ENCODE results near the gene PRR5. TPM values are rescaled to one million over a fixed set of nuclear protein-coding genes. Genes with fewer than 3 reads are reported as not detected.

Gene PRR5
- total and polyA plus RNA-seq, 2 donors: 5.9 to 16.2 TPM

DNA sequence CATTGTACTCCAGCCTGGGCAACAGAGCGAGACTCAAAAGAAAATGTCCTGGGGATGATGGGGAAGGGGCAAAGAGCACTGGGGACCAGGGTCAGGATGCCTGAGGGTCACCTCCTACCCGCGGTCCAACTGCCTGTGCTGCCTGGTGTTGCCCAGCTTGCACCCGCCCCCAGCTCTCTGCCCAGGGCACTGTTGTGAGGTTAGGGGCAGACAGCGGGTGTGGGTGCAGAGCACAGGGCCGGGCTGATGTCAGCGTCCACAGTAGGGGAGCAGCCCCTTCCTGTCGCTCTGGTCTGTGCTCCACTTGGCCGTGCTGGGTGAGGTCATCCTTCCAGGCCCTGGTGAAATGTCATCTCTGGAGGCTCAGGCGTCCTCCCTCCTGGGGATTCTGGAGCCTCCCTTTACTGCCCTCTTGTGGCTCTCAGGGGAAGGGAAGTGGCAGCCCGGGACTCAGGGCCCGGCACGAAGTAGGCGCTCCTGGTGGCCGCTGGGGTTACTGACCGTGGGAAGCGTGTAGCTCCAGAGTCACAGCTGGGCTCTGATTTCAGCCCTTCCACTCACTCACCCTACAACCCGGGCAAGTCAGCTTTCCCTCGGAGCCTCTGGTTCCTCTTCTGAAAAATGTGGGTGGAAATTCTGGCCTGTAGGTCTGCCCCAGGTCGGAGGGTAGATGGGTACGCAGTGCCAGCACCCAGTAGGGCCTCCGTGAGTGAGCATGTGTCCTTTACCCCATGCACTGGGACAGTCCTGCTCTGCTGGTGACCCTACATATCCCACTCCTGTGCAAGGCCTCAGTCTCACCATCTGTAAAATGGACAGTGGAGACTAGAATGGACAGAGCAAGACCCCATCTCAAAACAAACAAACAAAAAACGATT is 17.3 kb upstream of the PRR5 start:
- no peaks in the 10 kb centered on the region for H3K27me3 ChIP-seq (ENCODE audit: control insufficient read depth in 2 of 2, insufficient read depth in 1 of 2, low read length in 1 of 2)
- DNase-seq (ENCODE audit: low read depth in 6 of 9, low spot score in 9 of 9): peak in 7 of 9 donors; percentile 54 to 87 (median 70)
- WGBS: 39% methylated on average over 23 of the region's 23 CpGs
- H3K9me3 ChIP-seq (ENCODE audit: control insufficient read depth in 2 of 2, insufficient read depth in 1 of 2, low read length in 1 of 2): peaks cover 0 to 7% of the 10 kb centered on the region in 2 donors
- H3K4me3 ChIP-seq (ENCODE audit: low read length in 2 of 2): no peak overlapping the region
- no peaks in the 10 kb centered on the region for H3K36me3 ChIP-seq (ENCODE audit: control insufficient read depth in 2 of 2, insufficient read depth in 2 of 2, low read length in 1 of 2)
- peaks cover 11 to 53% of the 10 kb centered on the region in 2 donors for H3K4me1 ChIP-seq (ENCODE audit: control insufficient read depth in 2 of 2, insufficient read depth in 2 of 2, low read length in 2 of 2)
- no peak overlapping the region for H3K27ac ChIP-seq (ENCODE audit: low read depth in 1 of 2, low read length in 1 of 2)

DNA sequence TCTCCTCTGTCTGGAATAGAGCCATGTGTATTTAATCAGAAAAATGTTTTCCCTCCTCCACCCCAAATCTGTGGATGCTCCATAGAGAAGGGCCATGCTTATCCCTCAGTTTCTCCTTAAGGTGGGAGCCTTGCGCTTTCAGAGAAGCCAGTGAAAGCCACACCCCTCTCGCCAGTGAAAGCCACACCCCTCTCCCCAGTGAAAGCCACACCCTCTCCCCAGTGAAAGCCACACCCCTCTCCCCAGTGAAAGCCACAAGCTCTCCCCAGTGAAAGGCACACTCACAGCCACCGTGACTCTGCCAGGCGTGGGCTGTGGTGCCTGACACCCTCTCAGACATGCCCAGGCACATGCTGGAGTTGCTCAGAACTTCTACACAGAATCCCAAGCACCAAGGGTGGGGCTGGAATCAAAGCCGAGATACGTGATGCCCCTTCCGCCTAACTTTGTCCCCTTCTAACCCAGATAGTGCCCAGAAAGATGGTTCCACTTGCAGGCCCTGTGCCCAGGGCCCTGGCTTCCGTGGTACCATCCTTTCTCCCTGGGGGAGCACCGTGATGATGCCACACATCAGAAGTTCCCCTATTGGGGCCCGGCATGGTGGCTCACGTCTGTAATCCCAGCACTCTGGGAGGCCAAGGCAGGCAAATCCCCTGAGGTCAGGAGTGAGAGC is 16.5 kb upstream of the PRR5 start:
- peak in 6 of 9 donors; percentile 68 to 85 (median 74) for DNase-seq (ENCODE audit: low read depth in 6 of 9, low spot score in 9 of 9)
- peaks cover 11 to 52% of the 10 kb centered on the region in 2 donors for H3K4me1 ChIP-seq (ENCODE audit: control insufficient read depth in 2 of 2, insufficient read depth in 2 of 2, low read length in 2 of 2)
- H3K27ac ChIP-seq (ENCODE audit: low read depth in 1 of 2, low read length in 1 of 2): no peak overlapping the region
- H3K4me3 ChIP-seq (ENCODE audit: low read length in 2 of 2): no peak overlapping the region
- no peaks in the 10 kb centered on the region for H3K36me3 ChIP-seq (ENCODE audit: control insufficient read depth in 2 of 2, insufficient read depth in 2 of 2, low read length in 1 of 2)
- WGBS: 63% methylated on average over 11 of the region's 11 CpGs
- H3K27me3 ChIP-seq (ENCODE audit: control insufficient read depth in 2 of 2, insufficient read depth in 1 of 2, low read length in 1 of 2): no peaks in the 10 kb centered on the region
- H3K9me3 ChIP-seq (ENCODE audit: control insufficient read depth in 2 of 2, insufficient read depth in 1 of 2, low read length in 1 of 2): peaks cover 0 to 7% of the 10 kb centered on the region in 2 donors

DNA sequence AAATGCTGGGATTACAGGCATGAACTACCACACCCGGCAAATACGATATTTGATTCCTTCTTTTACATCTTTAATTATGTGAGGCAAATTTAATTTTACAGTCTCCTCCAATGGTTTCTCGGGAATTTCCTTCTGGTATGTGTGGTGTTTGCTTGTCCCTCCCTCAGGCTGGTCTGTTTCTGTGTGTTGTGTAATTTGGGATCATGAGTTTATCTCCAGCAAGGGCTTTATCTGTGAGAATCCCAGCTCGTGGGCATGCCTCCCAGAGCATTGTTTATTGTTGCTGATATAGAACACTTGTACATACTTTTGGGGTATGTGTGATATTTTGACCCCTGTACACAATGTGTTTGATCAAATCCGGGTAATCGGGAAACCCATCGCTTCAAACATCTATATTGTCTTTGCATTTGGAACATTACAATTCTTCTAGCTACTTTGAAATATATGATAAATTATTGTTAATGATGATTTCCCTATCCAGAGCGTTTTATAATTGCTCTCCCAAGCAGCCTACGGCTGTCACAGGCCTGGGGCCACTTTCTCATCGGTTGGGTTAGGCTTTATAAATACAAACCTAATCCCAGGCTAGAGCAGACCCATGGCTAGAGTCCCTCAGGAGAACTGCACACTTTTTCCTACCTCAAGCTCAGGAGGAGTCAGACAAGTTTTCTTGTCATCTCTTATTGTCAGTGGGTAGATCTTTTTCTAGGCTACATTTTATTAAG is 15.0 kb upstream of the PRR5 start:
- 94% methylated on average over 10 of the region's 10 CpGs for WGBS
- Histone ChIP-seq H3K36me3 (ENCODE audit: control insufficient read depth in 2 of 2, insufficient read depth in 2 of 2, low read length in 1 of 2) (no peaks in the 10 kb centered on the region), H3K9me3 (ENCODE audit: control insufficient read depth in 2 of 2, insufficient read depth in 1 of 2, low read length in 1 of 2) (no peaks in the 10 kb centered on the region), H3K27me3 (ENCODE audit: control insufficient read depth in 2 of 2, insufficient read depth in 1 of 2, low read length in 1 of 2) (no peaks in the 10 kb centered on the region), H3K4me3 (ENCODE audit: low read length in 2 of 2) (no peak overlapping the region), H3K4me1 (ENCODE audit: control insufficient read depth in 2 of 2, insufficient read depth in 2 of 2, low read length in 2 of 2) (peaks cover 6 to 37% of the 10 kb centered on the region in 2 donors), H3K27ac (ENCODE audit: low read depth in 1 of 2, low read length in 1 of 2) (no peak overlapping the region)
- no peak for DNase-seq (ENCODE audit: low read depth in 6 of 9, low spot score in 9 of 9)

DNA sequence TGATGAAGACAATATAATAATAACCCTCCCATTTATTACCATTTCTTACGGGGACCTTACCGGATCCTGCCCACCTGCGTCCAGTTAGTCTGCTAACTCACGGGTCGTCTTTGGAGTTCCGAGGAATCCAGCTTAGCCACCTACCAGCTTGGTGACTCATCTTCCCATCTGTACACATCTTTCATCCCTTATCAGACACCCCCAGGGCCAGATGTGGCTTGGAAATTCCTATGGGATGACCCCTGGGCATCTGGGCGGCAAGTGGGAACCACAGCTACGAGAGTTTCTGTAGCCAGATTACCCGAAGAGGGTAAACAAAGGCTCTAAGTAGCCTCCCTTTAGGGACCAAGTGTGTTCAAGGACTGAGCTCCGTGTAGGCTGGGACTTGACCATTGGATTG is 12.8 kb upstream of the PRR5 start:
- DNase-seq (ENCODE audit: low read depth in 6 of 9, low spot score in 9 of 9): no peak
- Histone ChIP-seq H3K27ac (ENCODE audit: low read depth in 1 of 2, low read length in 1 of 2) (no peak overlapping the region), H3K27me3 (ENCODE audit: control insufficient read depth in 2 of 2, insufficient read depth in 1 of 2, low read length in 1 of 2) (no peaks in the 10 kb centered on the region), H3K4me3 (ENCODE audit: low read length in 2 of 2) (no peak overlapping the region), H3K4me1 (ENCODE audit: control insufficient read depth in 2 of 2, insufficient read depth in 2 of 2, low read length in 2 of 2) (peaks cover 0 to 16% of the 10 kb centered on the region in 2 donors), H3K36me3 (ENCODE audit: control insufficient read depth in 2 of 2, insufficient read depth in 2 of 2, low read length in 1 of 2) (no peaks in the 10 kb centered on the region), H3K9me3 (ENCODE audit: control insufficient read depth in 2 of 2, insufficient read depth in 1 of 2, low read length in 1 of 2) (no peaks in the 10 kb centered on the region)
- WGBS: 97% methylated on average over 10 of the region's 10 CpGs

DNA sequence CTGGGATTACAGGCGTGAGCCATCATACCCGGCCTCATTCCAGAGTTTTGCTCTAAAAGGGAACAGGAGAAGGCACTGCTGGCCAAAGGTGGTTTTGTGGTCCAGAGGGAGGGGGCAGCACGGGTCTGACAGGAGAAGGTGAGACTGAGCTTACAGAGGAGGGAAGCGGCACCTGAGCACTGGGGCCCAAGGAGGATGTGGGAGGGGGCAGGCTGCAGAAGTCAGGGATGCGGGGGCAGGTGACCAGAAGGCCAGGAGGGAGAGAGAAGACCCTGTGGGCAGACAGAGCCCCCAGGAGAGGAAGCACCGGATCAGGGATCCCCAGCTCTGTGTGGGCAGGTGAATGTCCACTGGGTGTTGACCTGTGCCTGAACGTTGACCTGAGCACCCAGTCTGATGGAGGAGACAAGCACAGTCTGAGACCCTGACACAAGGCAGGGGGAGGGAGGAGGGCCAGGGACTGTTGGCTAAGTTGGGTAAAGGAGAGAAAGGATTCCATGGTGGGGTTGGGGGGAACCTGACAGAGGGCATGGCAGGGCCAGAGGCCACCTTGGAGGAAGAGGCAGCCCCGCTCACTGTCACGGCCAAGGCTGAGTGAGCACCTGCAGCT is 12.0 kb upstream of the PRR5 start:
- Histone ChIP-seq H3K27ac (ENCODE audit: low read depth in 1 of 2, low read length in 1 of 2) (no peak overlapping the region), H3K36me3 (ENCODE audit: control insufficient read depth in 2 of 2, insufficient read depth in 2 of 2, low read length in 1 of 2) (no peaks in the 10 kb centered on the region), H3K4me3 (ENCODE audit: low read length in 2 of 2) (no peak overlapping the region), H3K9me3 (ENCODE audit: control insufficient read depth in 2 of 2, insufficient read depth in 1 of 2, low read length in 1 of 2) (no peaks in the 10 kb centered on the region), H3K27me3 (ENCODE audit: control insufficient read depth in 2 of 2, insufficient read depth in 1 of 2, low read length in 1 of 2) (no peaks in the 10 kb centered on the region), H3K4me1 (ENCODE audit: control insufficient read depth in 2 of 2, insufficient read depth in 2 of 2, low read length in 2 of 2) (peaks cover 0 to 10% of the 10 kb centered on the region in 2 donors)
- DNase-seq (ENCODE audit: low read depth in 6 of 9, low spot score in 9 of 9): no peak
- 85% methylated on average over 9 of the region's 9 CpGs for WGBS

DNA sequence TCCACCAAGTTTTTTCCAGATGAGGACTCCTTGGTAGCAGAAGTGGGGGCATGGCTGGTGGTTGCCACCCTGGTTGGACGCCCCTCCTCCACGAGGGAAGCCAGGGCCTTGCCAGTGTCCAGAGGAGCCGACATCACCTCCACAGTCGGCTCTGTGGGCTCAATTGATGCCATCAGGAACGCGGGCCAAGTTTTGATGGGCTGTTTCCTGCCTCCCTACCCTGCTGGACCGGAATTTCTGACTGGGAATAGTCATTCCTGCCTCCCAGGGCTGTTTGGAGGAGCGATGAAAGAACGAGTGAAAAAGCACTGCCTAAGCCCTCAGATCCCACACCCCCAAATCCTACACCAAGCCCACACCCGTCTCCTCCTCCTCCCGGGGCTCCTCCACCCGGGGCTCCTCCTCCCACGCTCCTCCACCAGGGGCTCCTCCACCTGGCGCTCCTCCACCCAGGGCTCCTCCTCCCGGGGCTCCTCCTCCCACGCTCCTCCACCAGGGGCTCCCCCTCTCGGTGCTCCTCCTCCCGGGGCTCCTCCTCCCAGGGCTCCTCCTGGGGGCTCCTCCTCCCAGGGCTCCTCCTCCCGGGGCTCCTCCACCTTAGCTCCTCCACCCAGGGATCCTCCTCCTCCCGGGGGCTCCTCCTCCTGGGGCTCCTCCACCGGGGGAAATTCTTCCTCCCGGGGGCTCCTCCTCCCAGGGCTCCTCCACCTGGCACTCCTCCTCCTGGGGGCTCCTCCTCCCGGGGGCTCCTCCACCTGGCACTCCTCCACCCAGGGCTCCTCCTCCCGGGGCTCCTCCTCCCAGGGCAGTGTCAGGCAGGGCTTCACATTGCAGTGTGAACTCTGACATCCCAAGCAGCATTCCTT is 10.0 kb upstream of the PRR5 start:
- no peak for DNase-seq (ENCODE audit: low read depth in 6 of 9, low spot score in 9 of 9)
- H3K9me3 ChIP-seq (ENCODE audit: control insufficient read depth in 2 of 2, insufficient read depth in 1 of 2, low read length in 1 of 2): no peaks in the 10 kb centered on the region
- H3K36me3 ChIP-seq (ENCODE audit: control insufficient read depth in 2 of 2, insufficient read depth in 2 of 2, low read length in 1 of 2): no peaks in the 10 kb centered on the region
- 92% methylated on average over 24 of the region's 24 CpGs for WGBS
- H3K27ac ChIP-seq (ENCODE audit: low read depth in 1 of 2, low read length in 1 of 2): no peak overlapping the region
- no peaks in the 10 kb centered on the region for H3K27me3 ChIP-seq (ENCODE audit: control insufficient read depth in 2 of 2, insufficient read depth in 1 of 2, low read length in 1 of 2)
- H3K4me1 ChIP-seq (ENCODE audit: control insufficient read depth in 2 of 2, insufficient read depth in 2 of 2, low read length in 2 of 2): no peaks in the 10 kb centered on the region
- H3K4me3 ChIP-seq (ENCODE audit: low read length in 2 of 2): no peak overlapping the region

DNA sequence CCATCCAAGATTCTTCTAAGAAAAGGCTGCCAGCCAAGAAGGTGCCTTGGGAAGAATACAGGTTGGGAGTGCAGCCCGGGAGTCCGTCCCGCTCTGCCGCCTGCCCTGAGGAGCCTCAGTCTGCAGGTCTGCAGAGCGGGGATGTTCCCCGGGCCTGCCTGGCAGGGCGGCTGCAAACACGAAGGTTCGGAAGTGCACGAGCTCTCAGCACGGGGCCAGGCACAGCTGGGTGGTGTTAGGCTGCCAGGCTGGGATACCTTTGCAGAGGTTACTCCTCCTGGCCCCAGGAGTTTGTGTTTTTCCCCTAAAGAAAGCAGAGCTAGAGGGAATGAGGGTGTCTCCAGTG is 9.4 kb upstream of the PRR5 start:
- H3K36me3 ChIP-seq (ENCODE audit: control insufficient read depth in 2 of 2, insufficient read depth in 2 of 2, low read length in 1 of 2): no peaks in the 10 kb centered on the region
- no peak for DNase-seq (ENCODE audit: low read depth in 6 of 9, low spot score in 9 of 9)
- no peak overlapping the region for H3K4me3 ChIP-seq (ENCODE audit: low read length in 2 of 2)
- no peaks in the 10 kb centered on the region for H3K9me3 ChIP-seq (ENCODE audit: control insufficient read depth in 2 of 2, insufficient read depth in 1 of 2, low read length in 1 of 2)
- H3K4me1 ChIP-seq (ENCODE audit: control insufficient read depth in 2 of 2, insufficient read depth in 2 of 2, low read length in 2 of 2): peaks cover 0 to 2% of the 10 kb centered on the region in 2 donors
- WGBS: 93% methylated on average over 11 of the region's 11 CpGs
- H3K27me3 ChIP-seq (ENCODE audit: control insufficient read depth in 2 of 2, insufficient read depth in 1 of 2, low read length in 1 of 2): no peaks in the 10 kb centered on the region
- no peak overlapping the region for H3K27ac ChIP-seq (ENCODE audit: low read depth in 1 of 2, low read length in 1 of 2)

DNA sequence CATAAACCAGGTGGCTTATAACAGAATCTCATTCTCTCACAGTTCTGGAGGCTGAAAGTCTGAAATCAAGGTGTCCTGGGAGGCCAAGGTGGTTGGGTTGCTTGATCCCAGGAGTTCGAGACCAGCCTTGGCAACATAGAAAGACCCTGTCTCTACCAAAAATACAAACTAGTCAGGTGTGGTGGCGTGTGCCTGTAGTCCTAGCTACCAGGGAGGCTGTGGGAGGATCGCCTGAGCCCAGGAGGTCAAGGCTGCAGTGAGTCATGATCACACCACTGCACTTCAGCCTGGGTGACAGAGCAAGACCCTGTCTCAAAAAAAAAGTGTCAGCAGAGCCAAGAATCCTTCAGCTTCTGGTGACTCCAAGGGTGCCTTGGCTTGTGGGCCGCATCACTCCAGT is 8.9 kb upstream of the PRR5 start:
- H3K4me3 ChIP-seq (ENCODE audit: low read length in 2 of 2): no peak overlapping the region
- no peaks in the 10 kb centered on the region for H3K27me3 ChIP-seq (ENCODE audit: control insufficient read depth in 2 of 2, insufficient read depth in 1 of 2, low read length in 1 of 2)
- H3K36me3 ChIP-seq (ENCODE audit: control insufficient read depth in 2 of 2, insufficient read depth in 2 of 2, low read length in 1 of 2): no peaks in the 10 kb centered on the region
- 86% methylated on average over 4 of the region's 4 CpGs for WGBS
- H3K4me1 ChIP-seq (ENCODE audit: control insufficient read depth in 2 of 2, insufficient read depth in 2 of 2, low read length in 2 of 2): peaks cover 0 to 6% of the 10 kb centered on the region in 2 donors
- no peaks in the 10 kb centered on the region for H3K9me3 ChIP-seq (ENCODE audit: control insufficient read depth in 2 of 2, insufficient read depth in 1 of 2, low read length in 1 of 2)
- DNase-seq (ENCODE audit: low read depth in 6 of 9, low spot score in 9 of 9): no peak
- no peak overlapping the region for H3K27ac ChIP-seq (ENCODE audit: low read depth in 1 of 2, low read length in 1 of 2)
